ENCODE results near the gene MICALL2.

GRCh38 chr7:1493571-1493970, 34.3 kb upstream of the MICALL2 start:
- TF ChIP-seq CTCF (IDR thresholded peaks at IDR 0.05) (no peak), POLR2AphosphoS5 (IDR thresholded peaks at IDR 0.05) (no peak), POLR2A (IDR thresholded peaks at IDR 0.05) (no peak), EP300 (IDR thresholded peaks at IDR 0.05) (no peak)

Data from upper lobe of left lung (tissue), 4 donors.